ENCODE results near the gene DCANP1.

Gene DCANP1

DNA sequence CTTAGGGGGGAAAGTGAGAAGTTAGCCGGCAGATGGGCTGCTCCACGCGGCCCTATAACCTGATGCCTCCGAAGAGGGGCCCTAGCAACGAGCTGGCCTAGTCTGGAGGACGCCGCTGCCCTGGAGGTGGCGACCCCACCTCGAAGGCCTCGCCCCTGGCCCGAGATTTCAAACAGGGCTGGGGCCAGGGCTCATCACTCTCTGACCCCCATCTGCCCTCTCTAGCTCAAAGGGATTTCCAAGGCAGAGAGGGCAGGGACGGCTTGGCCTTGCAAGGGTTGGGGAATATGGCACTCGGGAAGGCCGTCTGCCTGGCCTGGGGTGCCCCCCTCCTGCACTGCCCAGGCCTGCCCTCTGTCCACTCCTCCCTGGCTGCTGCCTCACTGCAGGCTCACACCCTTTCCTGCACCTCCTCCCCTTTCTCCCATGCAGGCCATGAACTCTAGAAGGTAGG, 30.5 kb upstream of the DCANP1 start:
- TF ChIP-seq, protein P1, sequence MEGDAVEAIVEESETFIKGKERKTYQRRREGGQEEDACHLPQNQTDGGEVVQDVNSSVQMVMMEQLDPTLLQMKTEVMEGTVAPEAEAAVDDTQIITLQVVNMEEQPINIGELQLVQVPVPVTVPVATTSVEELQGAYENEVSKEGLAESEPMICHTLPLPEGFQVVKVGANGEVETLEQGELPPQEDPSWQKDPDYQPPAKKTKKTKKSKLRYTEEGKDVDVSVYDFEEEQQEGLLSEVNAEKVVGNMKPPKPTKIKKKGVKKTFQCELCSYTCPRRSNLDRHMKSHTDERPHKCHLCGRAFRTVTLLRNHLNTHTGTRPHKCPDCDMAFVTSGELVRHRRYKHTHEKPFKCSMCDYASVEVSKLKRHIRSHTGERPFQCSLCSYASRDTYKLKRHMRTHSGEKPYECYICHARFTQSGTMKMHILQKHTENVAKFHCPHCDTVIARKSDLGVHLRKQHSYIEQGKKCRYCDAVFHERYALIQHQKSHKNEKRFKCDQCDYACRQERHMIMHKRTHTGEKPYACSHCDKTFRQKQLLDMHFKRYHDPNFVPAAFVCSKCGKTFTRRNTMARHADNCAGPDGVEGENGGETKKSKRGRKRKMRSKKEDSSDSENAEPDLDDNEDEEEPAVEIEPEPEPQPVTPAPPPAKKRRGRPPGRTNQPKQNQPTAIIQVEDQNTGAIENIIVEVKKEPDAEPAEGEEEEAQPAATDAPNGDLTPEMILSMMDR (conservative IDR thresholded peaks at IDR 0.05; ENCODE audit: low read depth, low read length), result no peak
- no peak for DNase-seq (ENCODE audit: low read depth)
- H3K4me3 ChIP-seq (ENCODE audit: low read depth, low read length), result no peak overlapping the region

DNA sequence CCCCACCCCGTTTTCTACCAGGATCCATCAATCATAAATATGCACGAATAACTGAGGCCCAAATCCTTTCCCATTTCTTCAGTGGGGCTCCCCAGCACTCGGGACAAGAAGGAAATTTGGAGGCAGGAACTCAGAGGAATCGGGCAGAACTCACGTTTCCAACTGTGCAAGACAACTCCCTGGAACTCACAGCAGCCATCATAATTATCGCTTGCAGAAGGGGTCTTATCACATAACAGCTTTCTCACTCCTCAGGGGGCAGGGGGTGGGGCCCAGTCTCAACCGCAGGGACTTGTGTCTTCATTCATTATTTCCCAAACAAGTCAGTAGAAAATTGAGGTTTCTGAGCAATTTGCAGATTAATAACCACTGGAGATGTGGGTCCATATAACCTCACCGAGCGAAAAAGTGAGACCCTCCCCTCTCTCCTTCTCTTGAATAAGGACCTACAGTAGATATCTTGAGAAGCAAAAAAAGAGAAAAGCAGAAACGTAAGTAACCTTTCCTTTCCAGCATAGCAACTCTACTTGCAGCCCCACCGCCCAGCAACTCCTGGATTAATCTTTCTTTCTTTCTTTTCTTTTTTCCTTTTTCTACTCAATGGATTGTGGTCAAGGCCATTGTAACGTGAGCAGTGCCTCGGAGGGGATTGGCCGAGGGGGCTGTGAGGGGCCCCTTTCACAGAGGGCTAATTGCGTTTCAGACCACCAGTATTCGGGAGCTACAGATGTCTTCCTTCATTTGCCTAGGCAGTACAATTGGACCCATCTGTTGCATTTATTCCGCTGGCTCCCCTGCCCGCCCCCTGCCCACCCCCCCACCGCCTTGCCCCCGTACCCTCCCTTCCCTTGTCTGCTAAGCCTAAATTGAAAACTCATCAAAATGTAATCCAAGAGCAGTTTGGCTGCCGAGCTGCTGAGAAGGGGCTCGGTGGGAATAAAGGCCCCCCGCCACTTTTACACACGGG, 29.8 kb upstream of the DCANP1 start:
- no peak for DNase-seq (ENCODE audit: low read depth)
- H3K4me3 ChIP-seq (ENCODE audit: low read depth, low read length), result no peak overlapping the region
- TF ChIP-seq, protein P1 (conservative IDR thresholded peaks at IDR 0.05; ENCODE audit: low read depth, low read length), result no peak

DNA sequence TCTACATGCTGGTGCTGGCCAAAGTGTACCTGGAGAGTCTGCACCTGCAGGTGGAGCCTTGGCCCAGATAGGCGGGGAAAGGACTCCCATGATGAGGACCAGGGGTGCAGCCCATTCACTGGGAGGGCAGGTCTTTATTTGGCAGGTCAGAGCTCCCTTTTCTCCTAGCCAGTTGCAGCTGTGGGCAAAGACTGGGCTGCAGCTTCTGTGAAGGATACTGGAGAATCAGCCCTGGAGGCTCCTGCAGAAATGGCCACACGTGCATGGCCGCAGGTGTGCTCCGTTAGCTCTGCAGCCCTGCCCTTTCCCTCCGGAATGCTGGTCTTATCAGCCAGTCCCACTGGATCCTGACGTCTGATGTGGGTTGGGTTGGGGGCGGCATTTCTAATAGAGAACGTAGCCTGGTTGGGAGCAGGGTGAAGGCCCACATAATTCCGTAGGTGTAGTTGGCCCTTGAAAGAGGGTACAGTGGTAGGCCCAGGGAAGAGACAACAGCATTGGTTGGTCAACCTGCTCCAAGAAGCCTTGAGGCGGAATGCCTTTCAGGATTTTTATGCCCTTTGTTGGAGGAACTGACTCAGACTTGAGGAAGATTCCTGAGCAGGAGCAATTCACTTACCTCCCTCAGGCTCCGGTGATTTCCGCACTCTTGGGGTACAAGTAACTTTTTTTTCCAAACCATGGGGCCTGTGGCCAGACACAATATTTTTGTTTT, 27.0 kb upstream of the DCANP1 start:
- DNase-seq (ENCODE audit: low read depth), result no peak
- TF ChIP-seq, protein P1 (conservative IDR thresholded peaks at IDR 0.05; ENCODE audit: low read depth, low read length), result no peak
- no peak overlapping the region for H3K4me3 ChIP-seq (ENCODE audit: low read depth, low read length)

DNA sequence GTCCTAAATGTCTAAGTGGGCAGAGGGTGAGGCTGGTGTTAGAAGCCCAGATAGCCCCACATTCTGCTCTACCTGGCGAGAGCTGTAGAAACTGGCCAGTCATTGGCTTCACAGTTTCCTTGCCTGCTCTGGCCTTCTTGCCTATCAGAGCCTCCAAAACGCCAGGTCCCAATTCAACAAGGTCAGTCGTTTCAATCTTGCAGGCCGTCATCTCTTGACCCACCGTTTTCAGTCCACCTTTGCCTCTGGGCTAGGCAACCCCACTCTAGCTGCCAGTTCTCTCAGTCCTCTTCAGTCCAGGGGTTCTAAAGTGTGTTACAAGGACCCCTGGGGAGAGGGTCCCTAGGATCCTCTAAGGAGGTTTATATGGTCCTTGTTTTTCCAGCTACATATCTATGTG, 25.0 kb upstream of the DCANP1 start:
- TF ChIP-seq, protein P1 (conservative IDR thresholded peaks at IDR 0.05; ENCODE audit: low read depth, low read length), result no peak
- no peak for DNase-seq (ENCODE audit: low read depth)
- no peak overlapping the region for H3K4me3 ChIP-seq (ENCODE audit: low read depth, low read length)

DNA sequence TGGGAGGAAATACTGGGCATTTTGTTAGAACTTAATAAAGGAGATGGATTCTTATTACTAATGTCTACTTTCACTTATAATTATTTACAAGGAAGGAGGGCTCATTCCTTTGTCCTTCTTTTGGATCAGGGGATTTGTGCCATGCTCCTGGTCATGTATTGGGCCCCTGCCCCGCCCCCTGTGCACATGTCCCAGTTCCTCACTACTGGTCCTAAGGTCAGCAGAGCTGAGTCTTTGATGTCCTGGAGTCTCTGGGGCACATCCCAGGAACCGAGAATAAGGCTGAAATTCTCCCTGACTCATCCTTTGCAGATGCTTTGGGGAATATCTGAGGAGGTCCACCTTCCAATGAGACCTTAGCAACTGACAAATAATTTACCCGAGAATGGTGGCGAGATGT, 24.6 kb upstream of the DCANP1 start:
- no peak for DNase-seq (ENCODE audit: low read depth)
- H3K4me3 ChIP-seq (ENCODE audit: low read depth, low read length), result no peak overlapping the region
- TF ChIP-seq, protein P1 (conservative IDR thresholded peaks at IDR 0.05; ENCODE audit: low read depth, low read length), result no peak

DNA sequence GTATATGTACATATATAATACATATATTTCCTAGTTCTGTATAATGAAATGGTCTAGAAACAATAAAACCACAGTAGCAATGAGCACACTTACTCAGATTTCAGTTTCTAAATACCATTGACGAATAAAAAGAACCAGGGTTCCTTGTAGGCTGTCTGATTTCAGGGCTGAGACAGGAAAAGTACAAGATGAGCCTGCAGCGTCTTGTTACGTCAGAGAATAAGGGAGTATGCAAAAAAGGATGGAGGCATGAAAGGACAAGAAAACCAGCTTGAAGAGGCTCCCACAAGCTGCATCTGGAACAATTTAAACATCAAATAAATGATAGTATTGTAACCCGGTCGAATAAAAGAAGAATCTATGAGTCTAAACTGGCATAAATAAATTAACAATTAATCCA, 22.8 kb upstream of the DCANP1 start:
- no peak for DNase-seq (ENCODE audit: low read depth)
- no peak overlapping the region for H3K4me3 ChIP-seq (ENCODE audit: low read depth, low read length)
- TF ChIP-seq, protein P1 (conservative IDR thresholded peaks at IDR 0.05; ENCODE audit: low read depth, low read length), result no peak

Data from choroid plexus epithelial cell (primary cell).